Tibial nerve (tissue), 4 donors: ENCODE data around the gene TM2D3.
"Not testable (repeated sequence)": the region's sequence is repeated elsewhere in the genome, so short reads cannot be mapped to it uniquely, and the experiment has no call there.

Source experiments
- EP300 ChIP-seq, 2 donors: sonication (generic); formaldehyde crosslinking; IDR thresholded peaks; one replicate each; pipeline ENCODE4 v1.6.1; 2017; ENCODE audit warnings: antibody characterized with exemption in 2 of 2, mild to moderate bottlenecking in 1 of 2
- TF ChIP-seq, protein P1 (sequence below), 5 experiments: fragments of 200-600 bp in 3 of 5; fragments of 450-650 bp in 2 of 5; sonication (generic) in 3 of 5; IDR thresholded peaks; one replicate each; pipeline ENCODE4 v1.5.1; 2016 to 2019; ENCODE audit warnings: antibody characterized with exemption in 5 of 5, mild to moderate bottlenecking in 3 of 5, moderate library complexity in 2 of 5

DNA sequence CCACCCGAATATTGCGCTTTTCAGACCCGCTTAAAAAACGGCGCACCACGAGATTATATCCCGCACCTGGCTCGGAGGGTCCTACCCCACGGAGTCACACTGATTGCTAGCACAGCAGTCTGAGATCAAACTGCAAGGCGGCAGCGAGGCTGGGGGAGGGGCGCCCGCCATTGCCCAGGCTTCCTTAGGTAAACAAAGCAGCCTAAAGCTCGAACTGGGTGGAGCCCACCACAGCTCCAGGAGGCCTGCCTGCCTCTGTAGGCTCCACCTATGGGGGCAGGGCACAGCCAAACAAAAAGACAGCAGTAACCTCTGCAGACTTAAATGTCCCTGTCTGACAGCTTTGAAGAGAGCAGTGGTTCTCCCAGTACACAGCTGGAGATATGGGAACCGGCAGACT, 25.5 kb downstream of the TM2D3 start:
- TF ChIP-seq, protein P1, sequence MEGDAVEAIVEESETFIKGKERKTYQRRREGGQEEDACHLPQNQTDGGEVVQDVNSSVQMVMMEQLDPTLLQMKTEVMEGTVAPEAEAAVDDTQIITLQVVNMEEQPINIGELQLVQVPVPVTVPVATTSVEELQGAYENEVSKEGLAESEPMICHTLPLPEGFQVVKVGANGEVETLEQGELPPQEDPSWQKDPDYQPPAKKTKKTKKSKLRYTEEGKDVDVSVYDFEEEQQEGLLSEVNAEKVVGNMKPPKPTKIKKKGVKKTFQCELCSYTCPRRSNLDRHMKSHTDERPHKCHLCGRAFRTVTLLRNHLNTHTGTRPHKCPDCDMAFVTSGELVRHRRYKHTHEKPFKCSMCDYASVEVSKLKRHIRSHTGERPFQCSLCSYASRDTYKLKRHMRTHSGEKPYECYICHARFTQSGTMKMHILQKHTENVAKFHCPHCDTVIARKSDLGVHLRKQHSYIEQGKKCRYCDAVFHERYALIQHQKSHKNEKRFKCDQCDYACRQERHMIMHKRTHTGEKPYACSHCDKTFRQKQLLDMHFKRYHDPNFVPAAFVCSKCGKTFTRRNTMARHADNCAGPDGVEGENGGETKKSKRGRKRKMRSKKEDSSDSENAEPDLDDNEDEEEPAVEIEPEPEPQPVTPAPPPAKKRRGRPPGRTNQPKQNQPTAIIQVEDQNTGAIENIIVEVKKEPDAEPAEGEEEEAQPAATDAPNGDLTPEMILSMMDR (IDR thresholded peaks at IDR 0.05) = not testable (repeated sequence)
- TF ChIP-seq EP300 (IDR thresholded peaks at IDR 0.05) = not testable (repeated sequence)
